Activated CD8-positive, alpha-beta memory T cell treated with anti-CD3 and anti-CD28 coated beads for 1 hour (primary cell): ENCODE results near the gene RERE.
"Not testable (repeated sequence)": the region's sequence is repeated elsewhere in the genome, so short reads cannot be mapped to it uniquely, and the experiment has no call there.

Experiments used
- DNase-seq, 2 donors: peaks; one replicate each; pipeline ENCODE4 v3.0.0-alpha.2; 2020; ENCODE audit warnings: low read depth in 1 of 2; ENCODE audit errors: extremely low read depth in 1 of 2

The RERE gene

GRCh38 chr1:8619917-8620502, 197.4 kb downstream of the RERE start:
- not testable (repeated sequence) for DNase-seq

- not testable (repeated sequence) for DNase-seq
Measured at GRCh38 chr1:8619419-8619818, 198.0 kb downstream of the RERE start.

GRCh38 chr1:8616791-8617190, 200.6 kb downstream of the RERE start:
- not testable (repeated sequence) for DNase-seq

DNA sequence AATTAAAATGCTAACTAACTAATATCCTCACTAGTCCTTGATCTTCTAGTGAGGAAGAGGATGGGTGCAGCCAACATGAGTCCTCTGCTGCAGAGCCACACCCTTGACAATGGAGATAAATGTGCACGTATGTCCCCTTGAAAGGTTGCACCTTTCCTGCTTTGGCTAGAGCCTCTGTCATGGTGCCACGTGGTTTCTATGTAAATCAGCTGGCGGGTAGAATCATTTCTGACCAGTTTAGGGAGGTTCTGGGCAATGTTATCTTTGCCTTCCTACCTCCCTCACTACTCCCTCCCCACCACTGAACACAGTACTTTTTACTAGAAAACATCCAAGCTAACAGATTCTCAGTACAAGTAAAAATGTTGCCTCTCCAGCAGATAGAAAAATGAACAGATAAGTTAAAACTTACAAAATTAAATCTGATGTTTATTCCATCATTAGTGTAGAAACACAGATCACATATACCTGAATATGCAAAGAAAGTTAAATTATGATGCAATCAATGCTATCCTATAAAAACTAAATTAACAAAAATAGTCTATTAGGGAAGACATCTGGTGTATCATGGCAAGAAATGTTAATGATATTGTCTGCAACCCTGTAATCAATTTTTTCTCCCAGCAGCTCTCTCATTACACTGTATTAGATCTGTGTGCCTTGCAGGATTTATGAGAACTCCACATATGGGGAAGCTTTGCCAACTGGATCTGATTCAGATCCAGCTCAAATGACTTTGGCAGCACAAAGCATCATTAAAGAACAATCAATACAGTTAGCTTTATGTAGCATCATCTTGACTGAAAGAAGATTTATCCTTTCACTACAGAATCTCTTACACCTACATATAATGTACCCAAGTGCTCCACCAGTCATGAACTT, 205.6 kb downstream of the RERE start:
- DNase-seq, result not testable (repeated sequence)

GRCh38 chr1:8607906-8608305, 209.5 kb downstream of the RERE start:
- no peak for DNase-seq

DNA sequence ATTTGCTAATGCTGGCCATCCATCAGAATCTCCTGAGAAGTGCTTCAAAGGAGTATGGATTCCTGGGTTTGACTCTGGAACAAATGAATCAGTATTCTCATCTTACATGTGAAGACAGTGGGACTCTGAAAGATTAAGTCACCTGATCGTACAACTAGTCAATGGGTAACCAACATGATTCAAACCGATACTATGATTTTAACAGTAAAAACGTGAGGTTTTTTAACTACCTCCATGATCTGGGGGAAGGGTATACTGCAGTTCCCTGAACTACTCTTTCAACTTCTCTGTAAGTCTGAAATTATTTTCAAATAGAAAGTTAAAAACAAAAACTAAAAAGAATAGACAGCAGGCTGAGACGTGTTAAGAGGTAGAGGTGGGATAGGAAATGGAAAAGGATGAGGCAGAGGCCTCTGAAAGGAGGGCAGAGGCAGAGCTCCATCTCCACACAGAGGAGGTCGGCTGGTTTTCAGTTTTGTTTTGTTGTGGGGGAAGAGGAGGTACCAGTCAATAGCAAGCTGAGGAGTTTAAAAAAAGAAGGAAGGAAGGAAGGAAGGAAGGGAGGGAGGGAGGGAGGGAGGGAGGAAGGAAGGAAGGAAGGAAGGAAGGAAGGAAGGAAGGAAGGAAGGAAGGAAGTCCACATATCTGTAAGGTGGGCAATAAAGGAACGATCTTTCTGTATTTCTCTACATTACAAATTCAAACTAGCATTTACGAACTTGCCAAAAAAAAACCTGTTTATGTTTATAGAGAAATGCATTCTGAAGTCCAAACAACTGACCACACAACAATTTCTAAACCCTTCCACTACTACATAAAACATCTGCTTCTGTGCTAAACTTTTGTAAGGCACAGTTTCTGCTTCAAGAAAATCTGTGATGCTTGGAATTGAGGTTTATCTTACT, 213.1 kb downstream of the RERE start:
- no peak for DNase-seq

- DNase-seq, result no peak
Measured at GRCh38 chr1:8603220-8603616, 214.2 kb downstream of the RERE start.

GRCh38 chr1:8602471-8603219, 214.8 kb downstream of the RERE start:
- DNase-seq, result no peak

DNA sequence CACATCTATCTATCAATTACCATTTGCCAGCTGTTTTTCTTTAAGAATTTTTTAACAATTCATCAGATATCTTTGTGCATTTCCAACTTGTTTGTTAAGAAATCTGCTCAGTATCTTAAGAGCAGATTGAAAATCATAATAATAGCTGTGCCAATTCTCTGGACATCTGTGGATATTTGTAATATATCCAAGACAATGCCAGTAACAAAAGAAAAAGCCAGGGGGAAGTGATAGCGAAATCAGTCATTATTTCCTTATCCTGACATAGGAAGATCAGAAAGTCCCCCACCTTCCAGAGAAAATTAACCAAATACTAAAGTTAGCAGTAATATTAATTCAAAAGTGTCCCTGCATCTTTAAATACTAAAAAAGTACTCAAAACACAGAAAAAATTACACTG, 217.1 kb downstream of the RERE start:
- no peak for DNase-seq

- DNase-seq, result no peak
Measured at GRCh38 chr1:8599646-8600212, 217.7 kb downstream of the RERE start.

DNA sequence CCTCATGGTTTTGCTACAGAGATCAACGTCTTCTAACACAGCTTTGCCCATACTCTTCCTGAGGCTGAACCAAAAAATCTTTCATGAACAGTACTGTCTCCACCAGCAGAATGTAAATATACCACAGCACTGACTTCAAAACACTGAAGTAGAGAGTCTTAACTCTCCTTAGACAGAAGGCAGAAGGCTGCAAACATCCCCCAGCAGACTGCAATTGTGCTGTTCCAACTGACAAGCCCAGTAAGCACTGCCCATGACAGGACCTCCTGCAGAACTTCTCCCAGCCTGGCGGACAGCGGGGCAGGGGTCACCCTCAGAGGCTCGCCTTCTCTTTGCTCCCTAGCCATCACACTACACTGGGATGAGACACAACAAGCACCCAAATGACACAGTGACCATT, 218.7 kb downstream of the RERE start:
- no peak for DNase-seq

GRCh38 chr1:8598060-8598724, 219.2 kb downstream of the RERE start:
- DNase-seq, result no peak

GRCh38 chr1:8597455-8597854, 220.0 kb downstream of the RERE start:
- DNase-seq, result no peak

DNA sequence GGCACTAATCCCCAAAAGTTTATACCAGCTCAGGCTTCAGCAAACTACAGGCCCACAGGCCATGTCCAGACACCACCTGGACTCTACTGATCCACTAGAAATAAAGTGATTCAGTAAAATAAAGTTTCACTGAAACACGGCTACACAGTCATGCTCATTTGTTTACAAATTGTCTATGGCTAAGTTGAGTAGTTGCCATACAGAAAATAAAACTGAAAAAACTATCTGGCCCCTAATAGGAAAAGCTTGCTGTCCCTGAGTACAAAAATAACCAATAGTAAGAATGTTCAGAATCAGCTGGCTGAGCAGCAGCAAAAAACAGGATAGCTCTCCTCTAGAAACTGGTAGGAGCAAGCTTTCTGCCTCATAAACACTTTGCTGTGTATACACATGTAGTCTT, 221.5 kb downstream of the RERE start:
- DNase-seq, result no peak

DNA sequence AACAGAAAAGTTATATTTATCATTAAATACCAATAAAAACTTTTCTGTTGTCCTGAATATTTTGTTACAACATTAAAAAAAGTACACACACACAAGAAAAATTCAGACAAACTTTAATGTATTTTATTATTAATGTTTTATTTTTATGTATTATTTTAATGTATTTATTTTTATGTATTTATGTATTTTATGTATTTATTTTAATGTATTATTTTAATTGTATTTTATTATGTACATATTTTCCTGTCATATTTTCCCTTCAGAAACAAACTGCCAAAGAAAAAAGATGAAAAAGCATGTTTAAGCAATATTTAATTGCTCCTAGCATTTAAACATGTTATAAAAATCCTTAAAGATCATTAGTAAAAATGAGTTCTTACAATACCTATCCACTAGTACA, 222.1 kb downstream of the RERE start:
- DNase-seq, result no peak

- not testable (repeated sequence) for DNase-seq
Measured at GRCh38 chr1:8593292-8593691, 224.1 kb downstream of the RERE start.

- no peak for DNase-seq
Measured at GRCh38 chr1:8591569-8591968, 225.9 kb downstream of the RERE start.

GRCh38 chr1:8590721-8591351, 226.6 kb downstream of the RERE start:
- DNase-seq, result no peak

DNA sequence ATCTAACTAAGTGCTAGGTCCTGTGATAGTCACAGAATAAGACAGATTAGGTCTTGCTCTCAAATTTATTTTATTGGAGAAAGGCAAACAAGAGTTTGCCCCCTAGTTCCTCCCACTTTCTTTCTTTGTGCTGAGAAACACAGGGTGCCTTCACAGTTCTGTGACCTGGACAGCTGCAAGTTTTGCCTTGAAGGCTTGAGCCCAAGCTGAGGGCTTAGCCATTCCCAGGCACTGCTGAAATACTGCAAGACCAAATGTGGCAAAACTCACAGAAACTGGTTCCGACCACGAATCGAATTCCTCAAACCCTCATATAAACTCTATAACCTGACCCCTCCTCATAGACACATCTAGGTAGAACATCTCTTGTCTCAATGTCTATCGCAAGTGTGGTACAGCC, 227.9 kb downstream of the RERE start:
- DNase-seq, result no peak
